Measurements from ENCODE around the gene BRF1. TPM values are rescaled to one million over a fixed set of nuclear protein-coding genes. Genes with fewer than 3 reads are reported as not detected.
A peak's percentile ranks its signal among the peaks of the same experiment; 100 is the strongest.
"Not testable (repeated sequence)": the region's sequence is repeated elsewhere in the genome, so short reads cannot be mapped to it uniquely, and the experiment has no call there.

Gene BRF1
- total RNA-seq, 1 experiment from 2014 or later, result 26.4 TPM

- Mint-ChIP-seq H3K27ac (no peak overlapping the region), H3K4me1 (peaks cover 19% of the 10 kb centered on the region), H3K27me3 (ENCODE audit: low read depth) (peaks cover 25% of the 10 kb centered on the region), H3K9me3 (no peaks in the 10 kb centered on the region), H3K36me3 (no peaks in the 10 kb centered on the region), H3K4me3 (no peak overlapping the region)
- ChIA-PET POLR2A (no interaction called here), CTCF (no interaction called here)
- no peak for ATAC-seq
- no peak for TF ChIP-seq CREM (CRISPR knock-in tag; IDR thresholded peaks at IDR 0.05)
- DNase-seq (ENCODE audit: low spot score), result no peak
These were observed 5.0 kb upstream of the BRF1 start for GRCh38 chr14:105305791-105306190.

GRCh38 chr14:105305345-105305744 is 4.5 kb upstream of the BRF1 start:
- H3K4me1 Mint-ChIP-seq, result peaks cover 19% of the 10 kb centered on the region
- no peak overlapping the region for H3K4me3 Mint-ChIP-seq
- ChIA-PET CTCF (no interaction called here), POLR2A (no interaction called here)
- DNase-seq (ENCODE audit: low spot score) (no peak), ATAC-seq (no peak)
- peaks cover 25% of the 10 kb centered on the region for H3K27me3 Mint-ChIP-seq (ENCODE audit: low read depth)
- H3K27ac Mint-ChIP-seq, result no peak overlapping the region
- no peak for TF ChIP-seq TEAD1 (CRISPR knock-in tag; IDR thresholded peaks at IDR 0.05)
- no peaks in the 10 kb centered on the region for H3K36me3 Mint-ChIP-seq
- no peaks in the 10 kb centered on the region for H3K9me3 Mint-ChIP-seq

GRCh38 chr14:105304565-105304964 is 3.8 kb upstream of the BRF1 start:
- no peak overlapping the region for H3K4me3 Mint-ChIP-seq
- CTCF ChIA-PET, result no interaction called here
- peaks cover 3% of the 10 kb centered on the region; the same call in 1 of the 2 replicates for H3K9me3 Mint-ChIP-seq
- no peak overlapping the region for H3K27ac Mint-ChIP-seq
- ATAC-seq (no peak), DNase-seq (ENCODE audit: low spot score) (no peak)
- POLR2A ChIA-PET, result no interaction called here
- peaks cover 30% of the 10 kb centered on the region for H3K27me3 Mint-ChIP-seq (ENCODE audit: low read depth)
- peaks cover 22% of the 10 kb centered on the region for H3K4me1 Mint-ChIP-seq
- TF ChIP-seq, protein P1, sequence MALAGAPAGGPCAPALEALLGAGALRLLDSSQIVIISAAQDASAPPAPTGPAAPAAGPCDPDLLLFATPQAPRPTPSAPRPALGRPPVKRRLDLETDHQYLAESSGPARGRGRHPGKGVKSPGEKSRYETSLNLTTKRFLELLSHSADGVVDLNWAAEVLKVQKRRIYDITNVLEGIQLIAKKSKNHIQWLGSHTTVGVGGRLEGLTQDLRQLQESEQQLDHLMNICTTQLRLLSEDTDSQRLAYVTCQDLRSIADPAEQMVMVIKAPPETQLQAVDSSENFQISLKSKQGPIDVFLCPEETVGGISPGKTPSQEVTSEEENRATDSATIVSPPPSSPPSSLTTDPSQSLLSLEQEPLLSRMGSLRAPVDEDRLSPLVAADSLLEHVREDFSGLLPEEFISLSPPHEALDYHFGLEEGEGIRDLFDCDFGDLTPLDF (CRISPR knock-in tag; IDR thresholded peaks at IDR 0.05), result no peak
- TF ChIP-seq ZNF263 (CRISPR knock-in tag; IDR thresholded peaks at IDR 0.05; ENCODE audit: low read depth) (no peak), ARID4B (CRISPR knock-in tag; IDR thresholded peaks at IDR 0.05; ENCODE audit: borderline replicate concordance) (no peak), ZNF232 (CRISPR knock-in tag; IDR thresholded peaks at IDR 0.05) (no peak)
- TF ChIP-seq, protein P2, sequence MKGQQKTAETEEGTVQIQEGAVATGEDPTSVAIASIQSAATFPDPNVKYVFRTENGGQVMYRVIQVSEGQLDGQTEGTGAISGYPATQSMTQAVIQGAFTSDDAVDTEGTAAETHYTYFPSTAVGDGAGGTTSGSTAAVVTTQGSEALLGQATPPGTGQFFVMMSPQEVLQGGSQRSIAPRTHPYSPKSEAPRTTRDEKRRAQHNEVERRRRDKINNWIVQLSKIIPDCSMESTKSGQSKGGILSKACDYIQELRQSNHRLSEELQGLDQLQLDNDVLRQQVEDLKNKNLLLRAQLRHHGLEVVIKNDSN (CRISPR knock-in tag; IDR thresholded peaks at IDR 0.05), result no peak
- H3K36me3 Mint-ChIP-seq, result peaks cover 3% of the 10 kb centered on the region; the same call in 1 of the 2 replicates

DNA sequence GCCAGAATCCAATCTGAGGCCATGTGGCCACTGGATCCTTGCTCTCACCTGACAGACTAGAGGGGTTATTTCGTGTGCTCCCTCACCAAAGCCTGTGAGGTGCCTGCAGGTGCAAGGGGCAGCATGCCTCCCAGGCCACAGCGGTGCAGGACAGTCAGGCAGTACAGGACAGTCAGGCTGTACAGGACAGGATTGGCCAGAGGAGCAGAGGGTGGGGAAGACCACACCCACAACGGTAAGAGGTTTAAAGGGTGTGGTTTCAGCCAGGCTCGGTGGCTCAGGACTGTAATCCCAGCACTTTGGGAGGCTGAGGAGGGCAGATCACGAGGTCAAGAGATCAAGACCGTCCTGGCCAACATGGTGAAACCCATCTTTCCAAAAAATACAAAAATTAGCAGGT is 3.1 kb upstream of the BRF1 start:
- H3K4me3 Mint-ChIP-seq, result peak overlapping the region; percentile 56; the same call in 1 of the 2 replicates
- peaks cover 25% of the 10 kb centered on the region for H3K4me1 Mint-ChIP-seq
- no peak for ATAC-seq
- peaks cover 5% of the 10 kb centered on the region; the same call in 1 of the 2 replicates for H3K36me3 Mint-ChIP-seq
- peak; percentile 54; the same call in 1 of the 2 replicates for TF ChIP-seq ZNF121 (CRISPR knock-in tag; IDR thresholded peaks at IDR 0.05)
- TF ChIP-seq CTCF (IDR thresholded peaks at IDR 0.05), result no peak
- H3K9me3 Mint-ChIP-seq, result peaks cover 5% of the 10 kb centered on the region; the same call in 1 of the 2 replicates
- no peak for DNase-seq (ENCODE audit: low spot score)
- no peak overlapping the region for H3K27ac Mint-ChIP-seq
- peaks cover 36% of the 10 kb centered on the region for H3K27me3 Mint-ChIP-seq (ENCODE audit: low read depth)
- POLR2A ChIA-PET, result no interaction called here
- CTCF ChIA-PET, result interaction anchor here (1.7 kb wide), 1 partner anchor 10 kb away, joined by 4 read pairs; the partner anchor contains the start of gene PACS2

DNA sequence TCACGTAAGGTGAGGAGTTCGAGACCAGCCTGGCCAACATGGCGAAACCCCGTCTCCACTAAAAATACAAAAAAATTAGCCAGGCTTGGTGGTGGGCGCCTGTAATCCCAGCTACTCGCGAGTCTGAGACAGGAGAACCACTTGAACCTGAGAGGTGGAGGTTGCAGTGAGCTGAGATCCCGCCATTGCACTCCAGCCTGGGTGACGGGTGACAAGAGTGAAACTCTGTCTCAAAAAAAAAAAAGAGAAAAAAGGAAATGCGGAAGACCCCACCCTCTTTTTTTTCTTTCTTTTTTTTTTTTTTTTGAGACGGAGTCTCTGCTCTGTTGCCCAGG is 1.1 kb upstream of the BRF1 start:
- H3K27ac Mint-ChIP-seq, result peak overlapping the region; percentile 98
- not testable (repeated sequence) for ATAC-seq

More for the DNA sequence above, 1.1 kb upstream of the BRF1 start:
- not testable (repeated sequence) for H3K36me3 Mint-ChIP-seq; H3K9me3 Mint-ChIP-seq; DNase-seq (ENCODE audit: low spot score)
- Mint-ChIP-seq H3K4me1 (peaks cover 16% of the 10 kb centered on the region), H3K27me3 (ENCODE audit: low read depth) (peaks cover 40% of the 10 kb centered on the region), H3K4me3 (peak overlapping the region; percentile 91)
- CTCF ChIA-PET, result interaction anchor here (0.7 to 2.0 kb wide), 7 partner anchors 11 to 212 kb away, joined by 3 to 9 read pairs (median 6); no protein-coding TSS in a partner anchor
- POLR2A ChIA-PET, result interaction anchor here (1.2 to 1.7 kb wide), 2 partner anchors 12 to 120 kb away, joined by 4 to 7 read pairs; partner anchors contain the start of gene PACS2

Data from WTC11 (cell line).